Glutamatergic neuron (in vitro differentiated cells): Measurements from ENCODE around the gene GBX1. TPM values are rescaled to one million over a fixed set of nuclear protein-coding genes. Genes with fewer than 3 reads are reported as not detected.

ENCODE experiments used
- DNase-seq: peaks from one replicate; pipeline ENCODE4 v3.0.0; 2022
- H3K27ac Mint-ChIP-seq: one replicate; pipeline ENCODE4 v1.8.0; 2020; ENCODE audit warnings: mild to moderate bottlenecking, mixed read lengths, inconsistent platforms; ENCODE audit not compliant: unreplicated experiment
- H3K27me3 Mint-ChIP-seq: one replicate; pipeline ENCODE4 v1.8.0; 2020; ENCODE audit warnings: mild to moderate bottlenecking, moderate library complexity, mixed read lengths, inconsistent platforms; ENCODE audit not compliant: unreplicated experiment
- H3K36me3 Mint-ChIP-seq: one replicate; pipeline ENCODE4 v1.8.0; 2020; ENCODE audit warnings: mild to moderate bottlenecking, mixed read lengths, inconsistent platforms; ENCODE audit not compliant: unreplicated experiment
- H3K4me1 Mint-ChIP-seq: one replicate; pipeline ENCODE4 v1.8.0; 2020; ENCODE audit warnings: mild to moderate bottlenecking, low read depth, mixed read lengths, inconsistent platforms; ENCODE audit not compliant: unreplicated experiment
- H3K4me3 Mint-ChIP-seq: one replicate; pipeline ENCODE4 v1.8.0; 2020; ENCODE audit warnings: mild to moderate bottlenecking, mixed read lengths, inconsistent platforms; ENCODE audit not compliant: unreplicated experiment
- H3K9me3 Mint-ChIP-seq: one replicate; pipeline ENCODE4 v1.8.0; 2020; ENCODE audit warnings: mild to moderate bottlenecking, moderate library complexity, mixed read lengths, inconsistent platforms; ENCODE audit not compliant: unreplicated experiment
- total RNA-seq: library from RNA; stranded (reverse); fragmentation: NEBNext Ultra II Directional; extraction: Animal tissue kit (Norgen Biotek cat#: 25700); gene quantifications from one replicate; pipeline ENCODE4 v1.2.1, GENCODE V29; 2021; ENCODE audit not compliant: unreplicated experiment
- TF ChIP-seq, protein P1 (sequence below): fragments of 200-600 bp; sonication (generic); IDR thresholded peaks from one replicate; pipeline ENCODE4 v1.5.0; 2021; ENCODE audit not compliant: partially characterized antibody, unreplicated experiment

The GBX1 gene
- total RNA-seq, 1 donor from 2014 or later, result not detected

GRCh38 chr7:151099486-151100211, 67.8 kb downstream of the GBX1 start:
- H3K36me3 Mint-ChIP-seq, result no peaks in the 10 kb centered on the region
- H3K27me3 Mint-ChIP-seq, result peaks cover 3% of the 10 kb centered on the region
- DNase-seq, result no peak
- TF ChIP-seq, protein P1, sequence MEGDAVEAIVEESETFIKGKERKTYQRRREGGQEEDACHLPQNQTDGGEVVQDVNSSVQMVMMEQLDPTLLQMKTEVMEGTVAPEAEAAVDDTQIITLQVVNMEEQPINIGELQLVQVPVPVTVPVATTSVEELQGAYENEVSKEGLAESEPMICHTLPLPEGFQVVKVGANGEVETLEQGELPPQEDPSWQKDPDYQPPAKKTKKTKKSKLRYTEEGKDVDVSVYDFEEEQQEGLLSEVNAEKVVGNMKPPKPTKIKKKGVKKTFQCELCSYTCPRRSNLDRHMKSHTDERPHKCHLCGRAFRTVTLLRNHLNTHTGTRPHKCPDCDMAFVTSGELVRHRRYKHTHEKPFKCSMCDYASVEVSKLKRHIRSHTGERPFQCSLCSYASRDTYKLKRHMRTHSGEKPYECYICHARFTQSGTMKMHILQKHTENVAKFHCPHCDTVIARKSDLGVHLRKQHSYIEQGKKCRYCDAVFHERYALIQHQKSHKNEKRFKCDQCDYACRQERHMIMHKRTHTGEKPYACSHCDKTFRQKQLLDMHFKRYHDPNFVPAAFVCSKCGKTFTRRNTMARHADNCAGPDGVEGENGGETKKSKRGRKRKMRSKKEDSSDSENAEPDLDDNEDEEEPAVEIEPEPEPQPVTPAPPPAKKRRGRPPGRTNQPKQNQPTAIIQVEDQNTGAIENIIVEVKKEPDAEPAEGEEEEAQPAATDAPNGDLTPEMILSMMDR, result no peak
- H3K4me1 Mint-ChIP-seq, result peaks cover 46% of the 10 kb centered on the region
- H3K9me3 Mint-ChIP-seq, result peaks cover 7% of the 10 kb centered on the region
- no peak overlapping the region for H3K27ac Mint-ChIP-seq
- H3K4me3 Mint-ChIP-seq, result no peak overlapping the region

Other genes starting within 250 kb of the GBX1 start
- 73.7 TPM for gene KCNH2, start 189.4 kb downstream of the GBX1 start, total RNA-seq
- gene NOS3, start 176.7 kb downstream of the GBX1 start, total RNA-seq, result 0.86 TPM
- 9.4 TPM for gene ATG9B, start 143.2 kb downstream of the GBX1 start, total RNA-seq
- gene ABCB8, start 139.2 kb downstream of the GBX1 start, total RNA-seq, result 57.1 TPM
- 10.8 TPM for gene ASIC3, start 119.2 kb downstream of the GBX1 start, total RNA-seq
- gene CDK5, start 109.8 kb downstream of the GBX1 start, total RNA-seq, result 52.9 TPM
- gene SLC4A2, start 108.1 kb downstream of the GBX1 start, total RNA-seq, result 99.4 TPM
- 64.7 TPM for gene FASTK, start 86.9 kb downstream of the GBX1 start, total RNA-seq
- gene TMUB1, start 84.2 kb downstream of the GBX1 start, total RNA-seq, result 45.7 TPM
- 406 TPM for gene AGAP3, start 81.2 kb downstream of the GBX1 start, total RNA-seq
- gene ASB10, start 19.6 kb upstream of the GBX1 start, total RNA-seq, result not detected
- gene H2BK1, start 42.8 kb upstream of the GBX1 start, total RNA-seq, result not detected
- gene ABCF2, start 59.5 kb upstream of the GBX1 start, total RNA-seq, result 39.1 TPM
- 38.1 TPM for gene CHPF2, start 64.8 kb upstream of the GBX1 start, total RNA-seq
- 5.1 TPM for gene SMARCD3, start 81.0 kb upstream of the GBX1 start, total RNA-seq
- 41.6 TPM for gene NUB1, start 174.1 kb upstream of the GBX1 start, total RNA-seq
- gene WDR86, start 242.3 kb upstream of the GBX1 start, total RNA-seq, result 70.5 TPM